Sigmoid colon (tissue), 4 donors: ENCODE measurements around the gene STXBP5.

Experiments
- EP300 ChIP-seq, 4 donors: sonication (generic); formaldehyde crosslinking; IDR thresholded peaks; one replicate each; pipeline ENCODE4 v1.6.1; 2017; ENCODE audit warnings: antibody characterized with exemption in 4 of 4
- POLR2A ChIP-seq, 2 donors: fragments of 450-650 bp; IDR thresholded peaks; one replicate each; pipeline ENCODE4 v1.6.1; 2016; ENCODE audit warnings: antibody characterized with exemption in 2 of 2, mild to moderate bottlenecking in 2 of 2, moderate library complexity in 2 of 2
- POLR2AphosphoS5 ChIP-seq, 4 donors: sonication (generic); formaldehyde crosslinking; IDR thresholded peaks; one replicate each; pipeline ENCODE4 v1.6.1; 2017; ENCODE audit warnings: antibody characterized with exemption in 4 of 4
- TF ChIP-seq, protein P1 (sequence below), 4 experiments: fragments of 450-650 bp in 3 of 4; fragments of 200-600 bp in 1 of 4; IDR thresholded peaks; one replicate each; pipeline ENCODE4 v1.5.1; 2016 to 2019; ENCODE audit warnings: antibody characterized with exemption in 4 of 4, mild to moderate bottlenecking in 3 of 4, moderate library complexity in 2 of 4

DNA sequence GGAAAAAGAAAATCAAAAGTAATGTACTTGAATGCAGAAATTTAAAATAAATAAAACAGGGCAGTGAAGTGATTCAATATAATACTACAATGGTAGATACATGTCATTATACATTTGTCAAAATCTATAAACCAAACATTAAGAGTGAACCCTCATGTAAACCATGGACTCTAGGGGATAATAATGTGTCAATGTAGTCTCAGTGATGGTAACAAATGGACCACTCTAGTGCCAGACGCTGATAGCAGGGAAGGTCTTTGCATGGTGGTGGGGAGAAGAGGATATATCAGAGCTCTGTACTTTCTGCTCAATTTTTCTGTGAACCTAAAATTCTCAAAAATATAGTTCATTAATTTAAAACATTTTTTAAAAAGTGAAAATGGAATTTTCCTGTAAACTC is 19.8 kb upstream of the STXBP5 start:
- TF ChIP-seq POLR2A (IDR thresholded peaks at IDR 0.05) (no peak), POLR2AphosphoS5 (IDR thresholded peaks at IDR 0.05) (no peak), EP300 (IDR thresholded peaks at IDR 0.05) (no peak)
- TF ChIP-seq, protein P1, sequence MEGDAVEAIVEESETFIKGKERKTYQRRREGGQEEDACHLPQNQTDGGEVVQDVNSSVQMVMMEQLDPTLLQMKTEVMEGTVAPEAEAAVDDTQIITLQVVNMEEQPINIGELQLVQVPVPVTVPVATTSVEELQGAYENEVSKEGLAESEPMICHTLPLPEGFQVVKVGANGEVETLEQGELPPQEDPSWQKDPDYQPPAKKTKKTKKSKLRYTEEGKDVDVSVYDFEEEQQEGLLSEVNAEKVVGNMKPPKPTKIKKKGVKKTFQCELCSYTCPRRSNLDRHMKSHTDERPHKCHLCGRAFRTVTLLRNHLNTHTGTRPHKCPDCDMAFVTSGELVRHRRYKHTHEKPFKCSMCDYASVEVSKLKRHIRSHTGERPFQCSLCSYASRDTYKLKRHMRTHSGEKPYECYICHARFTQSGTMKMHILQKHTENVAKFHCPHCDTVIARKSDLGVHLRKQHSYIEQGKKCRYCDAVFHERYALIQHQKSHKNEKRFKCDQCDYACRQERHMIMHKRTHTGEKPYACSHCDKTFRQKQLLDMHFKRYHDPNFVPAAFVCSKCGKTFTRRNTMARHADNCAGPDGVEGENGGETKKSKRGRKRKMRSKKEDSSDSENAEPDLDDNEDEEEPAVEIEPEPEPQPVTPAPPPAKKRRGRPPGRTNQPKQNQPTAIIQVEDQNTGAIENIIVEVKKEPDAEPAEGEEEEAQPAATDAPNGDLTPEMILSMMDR (IDR thresholded peaks at IDR 0.05), result no peak
